Keratinocyte (primary cell): ENCODE results near the gene NBEAL2. TPM values are rescaled to one million over a fixed set of nuclear protein-coding genes. Genes with fewer than 3 reads are reported as not detected.
A peak's percentile ranks its signal among the peaks of the same experiment; 100 is the strongest.

Source experiments
- DNase-seq: peaks from one replicate; pipeline ENCODE4 v3.0.0-alpha.2; 2011; ENCODE audit warnings: low read depth, missing footprints, low spot score
- FAIRE-seq: peaks from 2 replicates; lab custom pipeline; 2011; peaks lifted over from hg19 to GRCh38; lab: Jason Lieb, UNC
- H2AFZ ChIP-seq: 2 replicates; pipeline ENCODE4 v1.6.0; 2012; ENCODE audit warnings: low read length, control low read depth, inconsistent platforms; ENCODE audit not compliant: control insufficient read depth
- H3K27ac ChIP-seq: 2 replicates; pipeline ENCODE4 v1.5.1; 2011; ENCODE audit warnings: low read length; ENCODE audit not compliant: control insufficient read depth, insufficient read depth
- H3K27me3 ChIP-seq: 3 replicates; pipeline ENCODE4 v1.6.0; 2011; ENCODE audit warnings: low read length; ENCODE audit not compliant: control insufficient read depth, insufficient read depth; ENCODE audit errors: extremely low read depth
- H3K36me3 ChIP-seq, 2 experiments: 2 replicates in 1 of 2; 3 replicates in 1 of 2; pipeline ENCODE4 v1.5.1; 2011; ENCODE audit warnings: low read length in 2 of 2, mild to moderate bottlenecking in 1 of 2; ENCODE audit not compliant: control insufficient read depth in 2 of 2, insufficient read depth in 2 of 2; ENCODE audit errors: extremely low read depth in 1 of 2
- H3K4me1 ChIP-seq: 3 replicates; pipeline ENCODE4 v1.5.1; 2011; ENCODE audit warnings: low read length; ENCODE audit not compliant: control insufficient read depth, insufficient read depth; ENCODE audit errors: extremely low read depth
- H3K4me2 ChIP-seq: 3 replicates; pipeline ENCODE4 v1.6.0; 2011; ENCODE audit warnings: low read depth, low read length; ENCODE audit not compliant: control insufficient read depth, insufficient read depth; ENCODE audit errors: extremely low read depth
- H3K4me3 ChIP-seq, 3 experiments: fragments of 200-600 bp in 1 of 3; sonication (generic) in 1 of 3; 2 replicates in 2 of 3; 3 replicates in 1 of 3; pipeline ENCODE4 v1.5.1; 2011 to 2016; ENCODE audit warnings: low read length in 3 of 3, mild to moderate bottlenecking in 3 of 3, control low read depth in 2 of 3, inconsistent platforms in 1 of 3, low read depth in 1 of 3, mixed read lengths in 1 of 3, mixed run types in 1 of 3, moderate library complexity in 1 of 3; ENCODE audit not compliant: control insufficient read depth in 2 of 3, insufficient read depth in 2 of 3; ENCODE audit errors: extremely low read depth in 1 of 3
- H3K79me2 ChIP-seq: 2 replicates; pipeline ENCODE4 v1.6.0; 2012; ENCODE audit warnings: low read length; ENCODE audit not compliant: control insufficient read depth, insufficient read depth
- H3K9ac ChIP-seq: 3 replicates; pipeline ENCODE4 v1.6.0; 2011; ENCODE audit warnings: low read length; ENCODE audit not compliant: control insufficient read depth, insufficient read depth; ENCODE audit errors: extremely low read depth
- H3K9me1 ChIP-seq: 3 replicates; pipeline ENCODE4 v1.6.0; 2011; ENCODE audit warnings: low read length; ENCODE audit not compliant: control insufficient read depth, insufficient read depth; ENCODE audit errors: extremely low read depth
- H3K9me3 ChIP-seq: 2 replicates; pipeline ENCODE4 v1.5.1; 2012; ENCODE audit warnings: low read depth, low read length; ENCODE audit not compliant: control insufficient read depth
- H4K20me1 ChIP-seq: 3 replicates; pipeline ENCODE4 v1.6.0; 2011; ENCODE audit warnings: low read length; ENCODE audit not compliant: control insufficient read depth, insufficient read depth; ENCODE audit errors: extremely low read depth
- EZH2 ChIP-seq: IDR thresholded peaks from one replicate; pipeline ENCODE4 v1.6.1; 2012; ENCODE audit warnings: inconsistent platforms, mild to moderate bottlenecking, low read length, moderate library complexity
- dilution Hi-C: fragments of 300-500 bp; cut with MboI; formaldehyde crosslinking; loops from one replicate; pipeline ENCODE4 v1.7.0; 2020; ENCODE audit warnings: low sequenced_read_pairs; ENCODE audit not compliant: extremely low pct_ligation_motif_present
- polyA minus RNA-seq, 3 experiments: library from RNA; depleted of rRNA, polyadenylated mRNA; stranded (reverse); fragments of >200 nt; gene quantifications; 1 replicate in 1 of 3; 2 replicates in 1 of 3; 3 replicates in 1 of 3; pipeline ENCODE4 v1.2.3, GENCODE V29; 2011
- polyA plus RNA-seq, 5 experiments: library from polyadenylated mRNA; depleted of rRNA in 3 of 5; stranded (reverse) in 3 of 5; stranded (forward) in 1 of 5; unstranded in 1 of 5; fragments of >200 nt; gene quantifications; 1 replicate in 1 of 5; 2 replicates in 3 of 5; 3 replicates in 1 of 5; pipeline versions ENCODE4 v1.2.1 to v1.2.3, GENCODE V29; 2011 to 2012; ENCODE audit warnings: missing spikeins in 2 of 5, low read depth in 1 of 5, low replicate concordance in 1 of 5
- TF ChIP-seq, protein P1 (sequence below), 3 experiments: IDR thresholded peaks in 1 of 3; conservative IDR thresholded peaks in 1 of 3; optimal IDR thresholded peaks in 1 of 3; 2 replicates in 2 of 3; 3 replicates in 1 of 3; pipeline versions ENCODE3 to v1.5.1; 2011; ENCODE audit warnings: low read length in 3 of 3, mild to moderate bottlenecking in 3 of 3, moderate library complexity in 2 of 3, control low read depth in 1 of 3, inconsistent platforms in 1 of 3; ENCODE audit not compliant: insufficient read depth in 2 of 3; ENCODE audit errors: extremely low read depth in 1 of 3

NBEAL2 gene, protein sequence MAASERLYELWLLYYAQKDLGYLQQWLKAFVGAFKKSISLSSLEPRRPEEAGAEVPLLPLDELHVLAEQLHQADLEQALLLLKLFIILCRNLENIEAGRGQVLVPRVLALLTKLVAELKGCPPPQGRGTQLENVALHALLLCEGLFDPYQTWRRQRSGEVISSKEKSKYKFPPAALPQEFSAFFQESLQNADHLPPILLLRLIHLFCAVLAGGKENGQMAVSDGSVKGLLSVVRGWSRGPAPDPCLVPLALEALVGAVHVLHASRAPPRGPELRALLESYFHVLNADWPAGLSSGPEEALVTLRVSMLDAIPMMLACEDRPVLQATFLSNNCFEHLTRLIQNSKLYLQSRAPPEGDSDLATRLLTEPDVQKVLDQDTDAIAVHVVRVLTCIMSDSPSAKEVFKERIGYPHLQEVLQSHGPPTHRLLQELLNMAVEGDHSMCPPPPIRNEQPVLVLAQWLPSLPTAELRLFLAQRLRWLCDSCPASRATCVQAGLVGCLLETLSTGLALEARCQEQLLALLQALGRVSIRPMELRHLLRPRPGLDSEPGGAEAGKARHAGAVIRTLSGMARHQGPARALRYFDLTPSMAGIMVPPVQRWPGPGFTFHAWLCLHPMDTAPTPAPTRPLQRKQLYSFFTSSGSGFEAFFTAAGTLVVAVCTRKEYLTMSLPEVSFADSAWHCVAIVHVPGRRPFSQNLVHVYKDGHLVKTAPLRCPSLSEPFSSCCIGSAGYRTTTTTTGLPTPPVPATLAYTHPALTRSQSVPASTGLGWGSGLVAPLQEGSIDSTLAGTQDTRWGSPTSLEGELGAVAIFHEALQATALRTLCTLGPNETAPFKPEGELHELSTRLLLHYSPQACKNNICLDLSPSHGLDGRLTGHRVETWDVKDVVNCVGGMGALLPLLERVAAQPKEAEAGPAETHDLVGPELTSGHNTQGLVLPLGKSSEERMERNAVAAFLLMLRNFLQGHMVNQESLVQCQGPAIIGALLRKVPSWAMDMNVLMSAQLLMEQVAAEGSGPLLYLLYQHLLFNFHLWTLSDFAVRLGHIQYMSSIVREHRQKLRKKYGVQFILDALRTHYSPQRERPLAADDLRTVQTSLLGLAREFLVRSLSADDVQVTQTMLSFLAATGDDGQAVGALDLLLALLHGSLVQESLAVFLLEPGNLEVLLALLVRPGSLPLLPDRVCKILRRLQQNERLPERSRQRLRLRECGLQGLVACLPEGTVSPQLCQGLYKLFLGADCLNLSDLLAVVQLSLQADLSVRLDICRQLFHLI (N-terminal part only)
- 22.8 to 48.7 TPM (median 28.7 TPM) in 3 replicates for polyA plus RNA-seq
- 192 TPM for polyA plus RNA-seq (2011; ENCODE audit: low read depth)
- polyA plus RNA-seq (2011; cell fraction: cytosol; rRNA removed), result 7.7 and 12.7 TPM in 2 replicates
- polyA plus RNA-seq (2011; cell fraction: nucleus; rRNA removed), result 208 and 280 TPM in 2 replicates
- 36.1 and 107 TPM in 2 replicates for polyA plus RNA-seq (2012; ENCODE audit: low replicate concordance)
- polyA minus RNA-seq, result 53.4 to 109 TPM (median 55.2 TPM) in 3 replicates
- 23.4 TPM for polyA minus RNA-seq (2011; cell fraction: cytosol; rRNA and poly(A)+ RNA removed)
- 96.3 and 96.6 TPM in 2 replicates for polyA minus RNA-seq (2011; cell fraction: nucleus; rRNA and poly(A)+ RNA removed)

- no peak for FAIRE-seq
- peak within 1 kb of the TSS; percentile 93 for H3K9ac ChIP-seq
- peaks cover 38% of the 10 kb centered on the region for H3K79me2 ChIP-seq
- TF ChIP-seq EZH2, result no peak
- TF ChIP-seq, protein P1, sequence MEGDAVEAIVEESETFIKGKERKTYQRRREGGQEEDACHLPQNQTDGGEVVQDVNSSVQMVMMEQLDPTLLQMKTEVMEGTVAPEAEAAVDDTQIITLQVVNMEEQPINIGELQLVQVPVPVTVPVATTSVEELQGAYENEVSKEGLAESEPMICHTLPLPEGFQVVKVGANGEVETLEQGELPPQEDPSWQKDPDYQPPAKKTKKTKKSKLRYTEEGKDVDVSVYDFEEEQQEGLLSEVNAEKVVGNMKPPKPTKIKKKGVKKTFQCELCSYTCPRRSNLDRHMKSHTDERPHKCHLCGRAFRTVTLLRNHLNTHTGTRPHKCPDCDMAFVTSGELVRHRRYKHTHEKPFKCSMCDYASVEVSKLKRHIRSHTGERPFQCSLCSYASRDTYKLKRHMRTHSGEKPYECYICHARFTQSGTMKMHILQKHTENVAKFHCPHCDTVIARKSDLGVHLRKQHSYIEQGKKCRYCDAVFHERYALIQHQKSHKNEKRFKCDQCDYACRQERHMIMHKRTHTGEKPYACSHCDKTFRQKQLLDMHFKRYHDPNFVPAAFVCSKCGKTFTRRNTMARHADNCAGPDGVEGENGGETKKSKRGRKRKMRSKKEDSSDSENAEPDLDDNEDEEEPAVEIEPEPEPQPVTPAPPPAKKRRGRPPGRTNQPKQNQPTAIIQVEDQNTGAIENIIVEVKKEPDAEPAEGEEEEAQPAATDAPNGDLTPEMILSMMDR (optimal IDR thresholded peaks at IDR 0.05 in 1 of 3, IDR thresholded peaks at IDR 0.05 in 1 of 3, conservative IDR thresholded peaks at IDR 0.05 in 1 of 3; ENCODE audit: extremely low read depth in 1 of 3, insufficient read depth in 2 of 3, low read length in 3 of 3), result no peak
- dilution Hi-C loops, result no loop called here
- no peaks in the 10 kb centered on the region for H3K9me1 ChIP-seq
- no peak for DNase-seq
- H3K4me1 ChIP-seq, result peaks cover 48% of the 10 kb centered on the region
- H4K20me1 ChIP-seq, result no peaks in the 10 kb centered on the region
- peak within 1 kb of the TSS; percentile 88 for H3K4me2 ChIP-seq
- H2AFZ ChIP-seq, result peak within 1 kb of the TSS; percentile 77
- peak within 1 kb of the TSS; percentile 72 to 92 (median 76) for H3K4me3 ChIP-seq
- no peaks in the 10 kb centered on the region for H3K9me3 ChIP-seq
- H3K27ac ChIP-seq, result peak within 1 kb of the TSS; percentile 86
- H3K36me3 ChIP-seq, result peaks cover 0 to 3% of the 10 kb centered on the region in 2 experiments
- H3K27me3 ChIP-seq, result no peaks in the 10 kb centered on the region
Observed at GRCh38 chr3:46978985-46979944, at the start of gene NBEAL2. NBEAL2 (plus strand) TSS chr3:46979666; CDS start chr3:46979862, 196 bp downstream.
